ENCODE results near the gene FXYD2.
"Not testable (repeated sequence)": the region's sequence is repeated elsewhere in the genome, so short reads cannot be mapped to it uniquely, and the experiment has no call there.

The FXYD2 gene

DNA sequence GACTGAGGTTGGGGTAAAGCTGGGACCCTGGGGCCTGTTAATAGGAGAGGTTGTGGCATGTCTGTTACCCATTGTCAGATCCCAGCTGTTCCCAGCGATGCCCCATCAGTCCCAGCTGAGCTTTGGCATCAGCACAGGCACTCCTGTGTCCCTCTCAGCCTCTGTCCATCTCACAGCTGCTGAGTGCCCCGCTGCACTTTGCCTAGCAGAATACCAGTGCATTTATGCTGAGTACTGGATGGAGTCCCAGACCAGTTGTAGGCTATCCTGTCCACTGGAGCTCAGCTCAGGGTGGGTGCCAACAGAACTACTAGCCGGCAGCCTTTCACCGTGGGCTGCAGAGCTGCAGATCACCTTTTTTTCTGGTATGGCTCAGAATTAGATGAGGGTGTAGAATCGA is 42.0 kb upstream of the FXYD2 start:
- Histone ChIP-seq H4K5ac (ENCODE audit: low read length) (no peak overlapping the region), H3K4me2 (ENCODE audit: low read length) (no peak overlapping the region), H3K56ac (ENCODE audit: low read length) (no peak overlapping the region), H3K79me2 (ENCODE audit: control insufficient read depth, insufficient read depth, low read length) (no peaks in the 10 kb centered on the region), H2BK120ac (ENCODE audit: low read depth, low read length) (no peak overlapping the region), H3K4me1 (ENCODE audit: control insufficient read depth, low read depth, low read length) (peaks cover under 1% of the 10 kb centered on the region), H3K4ac (ENCODE audit: low read depth, low read length) (no peak overlapping the region), H3K4me3 (ENCODE audit: low read length) (no peak overlapping the region), H2BK5ac (ENCODE audit: low read length) (no peak overlapping the region), H3K79me1 (ENCODE audit: low read length) (no peaks in the 10 kb centered on the region), H2BK15ac (replicated peaks; ENCODE audit: low read depth) (no peak overlapping the region), H2AK5ac (ENCODE audit: low read length) (no peak overlapping the region), H4K8ac (ENCODE audit: low read depth, low read length) (no peak overlapping the region), H3K27me3 (ENCODE audit: insufficient read depth, low read length, poor library complexity) (no peaks in the 10 kb centered on the region), H3K18ac (ENCODE audit: low read length) (no peak overlapping the region), H3K36me3 (ENCODE audit: control insufficient read depth, insufficient read depth, low read length) (no peaks in the 10 kb centered on the region), H3K23ac (ENCODE audit: low read length) (no peak overlapping the region), H3K9ac (ENCODE audit: low read length) (no peak overlapping the region), H3K27ac (ENCODE audit: low read depth, low read length) (no peak overlapping the region)
- no peak for DNase-seq
- WGBS (ENCODE audit: extremely low coverage, insufficient coverage, low lambda C conversion rate): no CpG with 5 or more reads among the region's 5 CpGs

GRCh38 chr11:117865546-117865945 is 41.0 kb upstream of the FXYD2 start:
- not testable (repeated sequence) for H3K36me3 ChIP-seq (ENCODE audit: control insufficient read depth, insufficient read depth, low read length); DNase-seq; H2BK120ac ChIP-seq (ENCODE audit: low read depth, low read length); H3K4me1 ChIP-seq (ENCODE audit: control insufficient read depth, low read depth, low read length); H4K8ac ChIP-seq (ENCODE audit: low read depth, low read length); H2BK5ac ChIP-seq (ENCODE audit: low read length); H3K4me2 ChIP-seq (ENCODE audit: low read length); H3K56ac ChIP-seq (ENCODE audit: low read length); H3K79me1 ChIP-seq (ENCODE audit: low read length); H3K4ac ChIP-seq (ENCODE audit: low read depth, low read length); H3K4me3 ChIP-seq (ENCODE audit: low read length); H4K5ac ChIP-seq (ENCODE audit: low read length); H3K27ac ChIP-seq (ENCODE audit: low read depth, low read length); H3K23ac ChIP-seq (ENCODE audit: low read length); H3K9ac ChIP-seq (ENCODE audit: low read length); H3K18ac ChIP-seq (ENCODE audit: low read length); H2AK5ac ChIP-seq (ENCODE audit: low read length); H2BK15ac ChIP-seq (replicated peaks; ENCODE audit: low read depth); H3K27me3 ChIP-seq (ENCODE audit: insufficient read depth, low read length, poor library complexity); H3K79me2 ChIP-seq (ENCODE audit: control insufficient read depth, insufficient read depth, low read length)
- no CpG with 5 or more reads among the region's 13 CpGs for WGBS (ENCODE audit: extremely low coverage, insufficient coverage, low lambda C conversion rate)

DNA sequence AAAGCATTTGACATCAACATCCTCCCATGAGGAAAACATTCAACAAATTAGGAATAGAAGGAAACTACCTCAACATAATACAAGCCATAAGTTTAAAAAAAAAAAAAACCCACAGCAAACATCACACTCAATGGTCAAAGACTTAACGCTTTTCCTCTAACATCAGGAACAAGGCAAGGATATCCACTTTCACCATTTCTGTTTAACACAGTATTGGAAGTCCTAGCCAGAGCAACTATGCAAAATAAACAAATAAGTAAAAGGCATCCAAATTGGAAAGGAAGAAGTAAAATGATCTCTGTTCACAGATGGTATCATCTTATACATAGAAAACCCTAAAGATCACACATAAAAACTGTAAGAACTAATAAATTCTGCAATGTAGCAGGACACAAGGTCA is 38.8 kb upstream of the FXYD2 start:
- no peaks in the 10 kb centered on the region for H3K27me3 ChIP-seq (ENCODE audit: insufficient read depth, low read length, poor library complexity)

GRCh38 chr11:117862753-117863152 is 38.2 kb upstream of the FXYD2 start:
- no CpG with 5 or more reads among the region's 1 CpG for WGBS (ENCODE audit: extremely low coverage, insufficient coverage, low lambda C conversion rate)
- H3K27me3 ChIP-seq (ENCODE audit: insufficient read depth, low read length, poor library complexity): no peaks in the 10 kb centered on the region
- H3K23ac ChIP-seq (ENCODE audit: low read length): no peak overlapping the region
- no peak overlapping the region for H3K4ac ChIP-seq (ENCODE audit: low read depth, low read length)
- no peak overlapping the region for H3K4me3 ChIP-seq (ENCODE audit: low read length)
- no peak overlapping the region for H3K56ac ChIP-seq (ENCODE audit: low read length)
- no peak overlapping the region for H4K8ac ChIP-seq (ENCODE audit: low read depth, low read length)
- no peak overlapping the region for H2BK120ac ChIP-seq (ENCODE audit: low read depth, low read length)
- H2BK5ac ChIP-seq (ENCODE audit: low read length): no peak overlapping the region
- H3K36me3 ChIP-seq (ENCODE audit: control insufficient read depth, insufficient read depth, low read length): no peaks in the 10 kb centered on the region
- peaks cover 2% of the 10 kb centered on the region for H3K4me1 ChIP-seq (ENCODE audit: control insufficient read depth, low read depth, low read length)
- no peak overlapping the region for H3K4me2 ChIP-seq (ENCODE audit: low read length)
- H3K9ac ChIP-seq (ENCODE audit: low read length): no peak overlapping the region
- H2BK15ac ChIP-seq (replicated peaks; ENCODE audit: low read depth): no peak overlapping the region
- no peak overlapping the region for H3K27ac ChIP-seq (ENCODE audit: low read depth, low read length)
- DNase-seq: no peak
- no peak overlapping the region for H3K18ac ChIP-seq (ENCODE audit: low read length)
- H2AK5ac ChIP-seq (ENCODE audit: low read length): no peak overlapping the region
- H3K79me2 ChIP-seq (ENCODE audit: control insufficient read depth, insufficient read depth, low read length): no peaks in the 10 kb centered on the region
- no peak overlapping the region for H4K5ac ChIP-seq (ENCODE audit: low read length)
- no peaks in the 10 kb centered on the region for H3K79me1 ChIP-seq (ENCODE audit: low read length)

More for the DNA sequence above, 38.8 kb upstream of the FXYD2 start:
- H3K79me1 ChIP-seq (ENCODE audit: low read length): no peaks in the 10 kb centered on the region
- no peak overlapping the region for H3K27ac ChIP-seq (ENCODE audit: low read depth, low read length)
- no peak overlapping the region for H4K8ac ChIP-seq (ENCODE audit: low read depth, low read length)
- H3K9ac ChIP-seq (ENCODE audit: low read length): no peak overlapping the region
- no peak overlapping the region for H4K5ac ChIP-seq (ENCODE audit: low read length)
- no peak overlapping the region for H2BK15ac ChIP-seq (replicated peaks; ENCODE audit: low read depth)
- H2AK5ac ChIP-seq (ENCODE audit: low read length): no peak overlapping the region
- no peaks in the 10 kb centered on the region for H3K36me3 ChIP-seq (ENCODE audit: control insufficient read depth, insufficient read depth, low read length)
- DNase-seq: no peak
- H3K4me2 ChIP-seq (ENCODE audit: low read length): no peak overlapping the region
- no peak overlapping the region for H3K18ac ChIP-seq (ENCODE audit: low read length)
- no peak overlapping the region for H3K56ac ChIP-seq (ENCODE audit: low read length)
- H2BK120ac ChIP-seq (ENCODE audit: low read depth, low read length): no peak overlapping the region
- H2BK5ac ChIP-seq (ENCODE audit: low read length): no peak overlapping the region
- H3K79me2 ChIP-seq (ENCODE audit: control insufficient read depth, insufficient read depth, low read length): no peaks in the 10 kb centered on the region
- no peak overlapping the region for H3K4ac ChIP-seq (ENCODE audit: low read depth, low read length)
- no peak overlapping the region for H3K4me3 ChIP-seq (ENCODE audit: low read length)
- no peak overlapping the region for H3K23ac ChIP-seq (ENCODE audit: low read length)
- no CpG with 5 or more reads among the region's 1 CpG for WGBS (ENCODE audit: extremely low coverage, insufficient coverage, low lambda C conversion rate)
- peaks cover 2% of the 10 kb centered on the region for H3K4me1 ChIP-seq (ENCODE audit: control insufficient read depth, low read depth, low read length)

- Histone ChIP-seq H2BK120ac (ENCODE audit: low read depth, low read length) (no peak overlapping the region), H3K18ac (ENCODE audit: low read length) (no peak overlapping the region), H3K56ac (ENCODE audit: low read length) (no peak overlapping the region), H3K23ac (ENCODE audit: low read length) (no peak overlapping the region), H2AK5ac (ENCODE audit: low read length) (no peak overlapping the region), H3K27me3 (ENCODE audit: insufficient read depth, low read length, poor library complexity) (no peaks in the 10 kb centered on the region), H3K4ac (ENCODE audit: low read depth, low read length) (no peak overlapping the region), H3K79me2 (ENCODE audit: control insufficient read depth, insufficient read depth, low read length) (no peaks in the 10 kb centered on the region), H4K8ac (ENCODE audit: low read depth, low read length) (no peak overlapping the region), H3K79me1 (ENCODE audit: low read length) (no peaks in the 10 kb centered on the region), H3K9ac (ENCODE audit: low read length) (no peak overlapping the region), H3K4me2 (ENCODE audit: low read length) (no peak overlapping the region), H4K5ac (ENCODE audit: low read length) (no peak overlapping the region), H2BK15ac (replicated peaks; ENCODE audit: low read depth) (no peak overlapping the region), H3K27ac (ENCODE audit: low read depth, low read length) (no peak overlapping the region), H2BK5ac (ENCODE audit: low read length) (no peak overlapping the region), H3K36me3 (ENCODE audit: control insufficient read depth, insufficient read depth, low read length) (no peaks in the 10 kb centered on the region), H3K4me3 (ENCODE audit: low read length) (no peak overlapping the region), H3K4me1 (ENCODE audit: control insufficient read depth, low read depth, low read length) (peaks cover 2% of the 10 kb centered on the region)
- no peak for DNase-seq
- no CpG with 5 or more reads among the region's 12 CpGs for WGBS (ENCODE audit: extremely low coverage, insufficient coverage, low lambda C conversion rate)
Measured at GRCh38 chr11:117862019-117862725, 37.6 kb upstream of the FXYD2 start.
